ENCODE data around the gene PFKFB2.

- TF ChIP-seq CTCF (IDR thresholded peaks at IDR 0.05), result no peak
- TF ChIP-seq CHD4 (IDR thresholded peaks at IDR 0.05; ENCODE audit: borderline replicate concordance), result no peak
- no peak for TF ChIP-seq CHD2 (IDR thresholded peaks at IDR 0.05; ENCODE audit: low read length, partially characterized antibody)
- no peak for TF ChIP-seq KDM1A (IDR thresholded peaks at IDR 0.05; ENCODE audit: low read depth)
- TF ChIP-seq POLR2A (IDR thresholded peaks at IDR 0.05; ENCODE audit: low read length), result no peak
- no peak for TF ChIP-seq ELK1 (IDR thresholded peaks at IDR 0.05; ENCODE audit: low read depth, low read length)
- TF ChIP-seq RFX5 (IDR thresholded peaks at IDR 0.05), result no peak
- no peak for TF ChIP-seq HOXA7 (CRISPR knock-in tag; IDR thresholded peaks at IDR 0.05)
- no peak for TF ChIP-seq RAD21 (conservative IDR thresholded peaks at IDR 0.05 in 1 of 2, IDR thresholded peaks at IDR 0.05 in 1 of 2)
- no peak for TF ChIP-seq REST (IDR thresholded peaks at IDR 0.05)
Observed at GRCh38 chr1:207081088-207081487, 28.0 kb downstream of the PFKFB2 start.

Data from A549 (cell line).